Measurements from ENCODE around the gene PHOSPHO2. TPM values are rescaled to one million over a fixed set of nuclear protein-coding genes. Genes with fewer than 3 reads are reported as not detected.

PHOSPHO2 gene
- total and polyA plus RNA-seq, 9 of the 15 experiments (the other 6 are each of a cell fraction or from before 2014, with no cell fraction given), result 7.8 to 19.1 (median 11.7) TPM

DNA sequence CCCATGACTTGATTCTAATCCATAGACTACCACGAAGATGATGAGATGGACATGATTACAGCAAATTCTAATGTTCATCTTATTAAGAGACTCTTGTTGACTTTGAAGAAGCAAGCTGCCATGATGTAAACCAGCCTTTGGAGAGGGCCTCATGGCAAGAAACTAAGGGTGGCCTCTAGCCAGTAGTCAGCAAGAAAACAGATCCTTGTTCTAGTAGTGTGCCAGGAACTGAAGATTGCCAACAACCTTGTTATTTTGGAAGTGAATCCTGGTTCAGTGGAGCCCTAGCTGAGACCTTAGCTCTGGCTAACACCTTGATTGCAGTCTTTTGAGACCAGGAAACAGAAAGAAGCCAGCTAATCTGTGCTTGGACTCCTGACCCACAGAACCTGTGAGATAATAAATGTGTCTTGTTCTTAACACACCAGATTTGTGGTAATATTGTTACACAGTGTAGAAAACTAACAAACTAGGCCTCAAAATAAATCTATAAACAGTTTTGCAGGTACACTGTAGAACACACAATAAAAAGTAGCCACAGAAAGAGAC lies 10.0 kb downstream of the PHOSPHO2 start:
- Histone ChIP-seq H3K9me3 (replicated peaks; ENCODE audit: control insufficient read depth, insufficient read depth, low read depth, low read length) (no peaks in the 10 kb centered on the region), H3K36me3 (ENCODE audit: control insufficient read depth, insufficient read depth, low read length) (peaks cover 15% of the 10 kb centered on the region; the same call in 2 of the 3 replicates), H2AFZ (ENCODE audit: low read depth, low read length) (no peak overlapping the region), H3K27ac (ENCODE audit: extremely low read depth, low read depth, low read length) (no peak overlapping the region), H3K4me1 (replicated peaks in 1 of 2; ENCODE audit: control insufficient read depth in 2 of 2, insufficient read depth in 2 of 2, low read length in 2 of 2) (no peaks in the 10 kb centered on the region), H3K27me3 (ENCODE audit: control insufficient read depth in 2 of 2, insufficient read depth in 2 of 2, low read length in 2 of 2) (no peaks in the 10 kb centered on the region), H4K20me1 (replicated peaks; ENCODE audit: control insufficient read depth, insufficient read depth, low read length) (no peaks in the 10 kb centered on the region), H3K4me3 (no peak overlapping the region), H3K79me2 (ENCODE audit: control insufficient read depth, insufficient read depth, low read length) (no peaks in the 10 kb centered on the region), H3K9me1 (ENCODE audit: control insufficient read depth, insufficient read depth, low read length) (no peaks in the 10 kb centered on the region), H3K4me2 (ENCODE audit: insufficient read depth, low read length) (no peak overlapping the region), H3K9ac (ENCODE audit: insufficient read depth in 1 of 2, low read depth in 2 of 2, low read length in 2 of 2) (no peak overlapping the region)
- no TSS peak for BruUV-seq (replicated peaks)
- ChIA-PET CTCF (ENCODE audit: low intra/inter-chr PET ratio) (no interaction called here), POLR2A (interaction anchor here (1.1 to 6.8 kb wide), 4 partner anchors 10 to 31 kb away, joined by 4 to 60 read pairs (median 26); partner anchors contain the start of genes CFAP210 and PHOSPHO2)
- intact Hi-C loops (cut with micrococcal nuclease), result no loop called here
- in situ Hi-C loops (cut with MboI), result no loop called here
- DNase-seq (ENCODE audit: extremely low read depth in 1 of 4, low spot score in 3 of 4), result no peak
- WGBS (ENCODE audit: insufficient coverage, low coverage, missing lambda C conversion rate), result 29% methylated on average over 1 of the region's 1 CpG
- FAIRE-seq, result peak; percentile 23
- ATAC-seq, result peak; percentile 18
- TF ChIP-seq MTA2 (IDR thresholded peaks at IDR 0.05; ENCODE audit: low read depth), result no peak
- no peak for TF ChIP-seq ZBTB43 (CRISPR knock-in tag; IDR thresholded peaks at IDR 0.05)
- no peak for TF ChIP-seq SRSF3 (IDR thresholded peaks at IDR 0.05; ENCODE audit: insufficient read depth, low read length)
- TF ChIP-seq KLF6 (CRISPR knock-in tag; IDR thresholded peaks at IDR 0.05; ENCODE audit: borderline replicate concordance), result no peak
- TF ChIP-seq, protein P1, sequence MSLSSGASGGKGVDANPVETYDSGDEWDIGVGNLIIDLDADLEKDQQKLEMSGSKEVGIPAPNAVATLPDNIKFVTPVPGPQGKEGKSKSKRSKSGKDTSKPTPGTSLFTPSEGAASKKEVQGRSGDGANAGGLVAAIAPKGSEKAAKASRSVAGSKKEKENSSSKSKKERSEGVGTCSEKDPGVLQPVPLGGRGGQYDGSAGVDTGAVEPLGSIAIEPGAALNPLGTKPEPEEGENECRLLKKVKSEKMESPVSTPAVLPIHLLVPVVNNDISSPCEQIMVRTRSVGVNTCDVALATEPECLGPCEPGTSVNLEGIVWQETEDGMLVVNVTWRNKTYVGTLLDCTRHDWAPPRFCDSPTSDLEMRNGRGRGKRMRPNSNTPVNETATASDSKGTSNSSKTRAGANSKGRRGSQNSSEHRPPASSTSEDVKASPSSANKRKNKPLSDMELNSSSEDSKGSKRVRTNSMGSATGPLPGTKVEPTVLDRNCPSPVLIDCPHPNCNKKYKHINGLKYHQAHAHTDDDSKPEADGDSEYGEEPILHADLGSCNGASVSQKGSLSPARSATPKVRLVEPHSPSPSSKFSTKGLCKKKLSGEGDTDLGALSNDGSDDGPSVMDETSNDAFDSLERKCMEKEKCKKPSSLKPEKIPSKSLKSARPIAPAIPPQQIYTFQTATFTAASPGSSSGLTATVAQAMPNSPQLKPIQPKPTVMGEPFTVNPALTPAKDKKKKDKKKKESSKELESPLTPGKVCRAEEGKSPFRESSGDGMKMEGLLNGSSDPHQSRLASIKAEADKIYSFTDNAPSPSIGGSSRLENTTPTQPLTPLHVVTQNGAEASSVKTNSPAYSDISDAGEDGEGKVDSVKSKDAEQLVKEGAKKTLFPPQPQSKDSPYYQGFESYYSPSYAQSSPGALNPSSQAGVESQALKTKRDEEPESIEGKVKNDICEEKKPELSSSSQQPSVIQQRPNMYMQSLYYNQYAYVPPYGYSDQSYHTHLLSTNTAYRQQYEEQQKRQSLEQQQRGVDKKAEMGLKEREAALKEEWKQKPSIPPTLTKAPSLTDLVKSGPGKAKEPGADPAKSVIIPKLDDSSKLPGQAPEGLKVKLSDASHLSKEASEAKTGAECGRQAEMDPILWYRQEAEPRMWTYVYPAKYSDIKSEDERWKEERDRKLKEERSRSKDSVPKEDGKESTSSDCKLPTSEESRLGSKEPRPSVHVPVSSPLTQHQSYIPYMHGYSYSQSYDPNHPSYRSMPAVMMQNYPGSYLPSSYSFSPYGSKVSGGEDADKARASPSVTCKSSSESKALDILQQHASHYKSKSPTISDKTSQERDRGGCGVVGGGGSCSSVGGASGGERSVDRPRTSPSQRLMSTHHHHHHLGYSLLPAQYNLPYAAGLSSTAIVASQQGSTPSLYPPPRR (CRISPR knock-in tag; IDR thresholded peaks at IDR 0.05; ENCODE audit: borderline replicate concordance), result no peak
- no peak for TF ChIP-seq MEIS2 (IDR thresholded peaks at IDR 0.05; ENCODE audit: partially characterized antibody)
- no peak for TF ChIP-seq SMC3 (conservative IDR thresholded peaks at IDR 0.05; ENCODE audit: insufficient read depth, low read depth, low read length)
- no peak for TF ChIP-seq MED1 (CRISPR knock-in tag; IDR thresholded peaks at IDR 0.05; ENCODE audit: borderline replicate concordance)
- no peak for TF ChIP-seq CC2D1A (IDR thresholded peaks at IDR 0.05)
- TF ChIP-seq HIVEP1 (CRISPR knock-in tag; IDR thresholded peaks at IDR 0.05), result no peak
- TF ChIP-seq SMAD2 (IDR thresholded peaks at IDR 0.05; ENCODE audit: low read depth, low read length), result no peak
